Retinal pigment epithelial cell (primary cell): ENCODE data around the gene MYMK.

Source experiments
- DNase-seq: peaks from one replicate; pipeline ENCODE4 v3.0.0-alpha.2; 2010; ENCODE audit warnings: low read depth
- H3K4me3 ChIP-seq: 2 replicates; pipeline ENCODE4 v1.5.1; 2011; ENCODE audit warnings: mild to moderate bottlenecking, low read length, control low read depth, moderate library complexity
- CTCF ChIP-seq: conservative IDR thresholded peaks from 2 replicates; pipeline ENCODE4 v1.5.1; 2011; ENCODE audit warnings: low read depth, low read length, control low read depth, inconsistent platforms

MYMK gene

GRCh38 chr9:133502112-133502511, 22.6 kb downstream of the MYMK start:
- no peak for TF ChIP-seq CTCF
- no peak overlapping the region for H3K4me3 ChIP-seq

GRCh38 chr9:133499892-133500270, 24.9 kb downstream of the MYMK start:
- no peak overlapping the region for H3K4me3 ChIP-seq
- TF ChIP-seq CTCF: no peak
- no peak for DNase-seq

More at GRCh38 chr9:133502112-133502511, 22.6 kb downstream of the MYMK start:
- no peak for DNase-seq

- no peak for TF ChIP-seq CTCF
- no peak for DNase-seq
- H3K4me3 ChIP-seq: no peak overlapping the region
Measured at GRCh38 chr9:133499132-133499891, 25.4 kb downstream of the MYMK start.

- TF ChIP-seq CTCF: no peak
- no peak overlapping the region for H3K4me3 ChIP-seq
- DNase-seq: no peak
Measured at GRCh38 chr9:133496861-133497842, 27.6 kb downstream of the MYMK start.

GRCh38 chr9:133495327-133496293, 29.1 kb downstream of the MYMK start:
- H3K4me3 ChIP-seq: no peak overlapping the region
- no peak for DNase-seq
- TF ChIP-seq CTCF: no peak

- no peak for DNase-seq
- H3K4me3 ChIP-seq: no peak overlapping the region
- TF ChIP-seq CTCF: no peak
Measured at GRCh38 chr9:133494636-133495326, 30.0 kb downstream of the MYMK start.
